ENCODE data around the gene NDUFC2. TPM values are rescaled to one million over a fixed set of nuclear protein-coding genes. Genes with fewer than 3 reads are reported as not detected.

NDUFC2 gene
- total RNA-seq, 4 donors from 2014 or later: 67.8 to 102 (median 79.6) TPM

GRCh38 chr11:78057462-78058055 is 22.1 kb downstream of the NDUFC2 start:
- H3K27ac ChIP-seq: no peak overlapping the region
- TF ChIP-seq POLR2AphosphoS5 (IDR thresholded peaks at IDR 0.05) (no peak), EP300 (IDR thresholded peaks at IDR 0.05) (no peak), CTCF (IDR thresholded peaks at IDR 0.05) (no peak), POLR2A (IDR thresholded peaks at IDR 0.05) (no peak)
- H3K9me3 ChIP-seq: no peaks in the 10 kb centered on the region
- H3K36me3 ChIP-seq: no peaks in the 10 kb centered on the region
- 78 to 81% methylated on average over 6 to 8 of the region's 10 CpGs for WGBS, 2 donors (ENCODE audit: low coverage in 1 of 2)
- H3K4me1 ChIP-seq: peaks cover 0 to 13% (median 0%) of the 10 kb centered on the region in 3 donors
- H3K4me3 ChIP-seq: no peak overlapping the region
- no peak for ATAC-seq
- no peaks in the 10 kb centered on the region for H3K27me3 ChIP-seq

GRCh38 chr11:78056093-78056492 is 23.6 kb downstream of the NDUFC2 start:
- Histone ChIP-seq H3K36me3 (no peaks in the 10 kb centered on the region), H3K27ac (no peak overlapping the region), H3K4me3 (no peak overlapping the region), H3K9me3 (no peaks in the 10 kb centered on the region), H3K27me3 (no peaks in the 10 kb centered on the region), H3K4me1 (peaks cover 0 to 4% (median 0%) of the 10 kb centered on the region in 3 donors)
- no peak for TF ChIP-seq POLR2AphosphoS5 (IDR thresholded peaks at IDR 0.05)
- no peak for TF ChIP-seq CTCF (IDR thresholded peaks at IDR 0.05)
- no peak for TF ChIP-seq POLR2A (IDR thresholded peaks at IDR 0.05)
- TF ChIP-seq EP300 (IDR thresholded peaks at IDR 0.05): no peak
- WGBS, 2 donors (ENCODE audit: low coverage in 1 of 2): 58 to 68% methylated on average over 3 of the region's 3 CpGs
- ATAC-seq: no peak

DNA sequence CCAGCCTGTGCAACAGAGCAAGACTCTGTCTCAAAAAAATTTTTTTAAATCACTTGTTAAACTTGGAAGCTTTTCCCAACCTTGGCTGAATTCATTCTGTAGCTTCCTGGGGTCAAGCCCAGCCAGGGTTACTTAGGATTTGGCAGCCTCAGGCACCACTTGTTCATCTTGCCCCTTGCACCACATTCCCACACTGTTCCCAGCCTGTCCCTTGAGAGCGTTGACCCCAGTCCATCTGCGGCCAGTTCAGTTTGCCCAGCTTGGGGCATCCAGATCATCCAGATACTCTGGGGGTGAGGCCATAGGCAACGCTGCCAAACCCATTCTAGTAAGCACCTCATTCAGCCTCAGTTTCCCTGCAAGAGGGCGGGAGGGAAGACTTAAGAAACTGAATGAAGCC is 24.7 kb downstream of the NDUFC2 start:
- Histone ChIP-seq H3K4me1 (no peaks in the 10 kb centered on the region), H3K4me3 (no peak overlapping the region), H3K36me3 (no peaks in the 10 kb centered on the region), H3K27ac (no peak overlapping the region), H3K9me3 (no peaks in the 10 kb centered on the region), H3K27me3 (no peaks in the 10 kb centered on the region)
- no peak for ATAC-seq
- no peak for TF ChIP-seq EP300 (IDR thresholded peaks at IDR 0.05)
- TF ChIP-seq POLR2A (IDR thresholded peaks at IDR 0.05): no peak
- TF ChIP-seq POLR2AphosphoS5 (IDR thresholded peaks at IDR 0.05): no peak
- TF ChIP-seq CTCF (IDR thresholded peaks at IDR 0.05): no peak
- WGBS, 2 donors (ENCODE audit: low coverage in 1 of 2): 80% methylated on average over 4 of the region's 4 CpGs; no CpG with 5 or more reads in 1 of the 2 donors

GRCh38 chr11:78050964-78051831 is 28.5 kb downstream of the NDUFC2 start:
- no peaks in the 10 kb centered on the region for H3K27me3 ChIP-seq
- peaks cover 0 to 4% (median 0%) of the 10 kb centered on the region in 3 donors for H3K4me1 ChIP-seq
- no peak for ATAC-seq
- no peak overlapping the region for H3K27ac ChIP-seq
- WGBS, 2 donors (ENCODE audit: low coverage in 1 of 2): 84 to 93% methylated on average over 2 to 5 of the region's 6 CpGs
- H3K9me3 ChIP-seq: no peaks in the 10 kb centered on the region
- no peak overlapping the region for H3K4me3 ChIP-seq
- H3K36me3 ChIP-seq: no peaks in the 10 kb centered on the region
- TF ChIP-seq POLR2AphosphoS5 (IDR thresholded peaks at IDR 0.05) (no peak), POLR2A (IDR thresholded peaks at IDR 0.05) (no peak)

- Histone ChIP-seq H3K27ac (no peak overlapping the region), H3K9me3 (no peaks in the 10 kb centered on the region), H3K27me3 (no peaks in the 10 kb centered on the region), H3K4me3 (no peak overlapping the region), H3K4me1 (peaks cover 0 to 18% (median 0%) of the 10 kb centered on the region in 3 donors), H3K36me3 (no peaks in the 10 kb centered on the region)
- WGBS, 2 donors (ENCODE audit: low coverage in 1 of 2): 80 to 89% methylated on average over 5 to 7 of the region's 8 CpGs
- ATAC-seq: no peak
- no peak for TF ChIP-seq POLR2A (IDR thresholded peaks at IDR 0.05)
Observed at GRCh38 chr11:78049348-78049747, 30.3 kb downstream of the NDUFC2 start.

All from gastroesophageal sphincter (tissue), 4 donors.